Fibroblast of pulmonary artery (primary cell): Measurements from ENCODE around the gene STK4.

Experiments used
- DNase-seq: peaks from one replicate; pipeline ENCODE4 v3.0.0-alpha.2; 2010; ENCODE audit warnings: low read depth
- H3K4me3 ChIP-seq: replicated peaks from 2 replicates; pipeline ENCODE4 v1.5.1; 2011; ENCODE audit warnings: low read depth, mild to moderate bottlenecking, control low read depth, low read length, moderate library complexity
- CTCF ChIP-seq: IDR thresholded peaks from 2 replicates; pipeline ENCODE4 v1.5.1; 2011; ENCODE audit warnings: mild to moderate bottlenecking, control low read depth, low read length, inconsistent platforms; ENCODE audit errors: missing control alignments

Gene STK4

DNA sequence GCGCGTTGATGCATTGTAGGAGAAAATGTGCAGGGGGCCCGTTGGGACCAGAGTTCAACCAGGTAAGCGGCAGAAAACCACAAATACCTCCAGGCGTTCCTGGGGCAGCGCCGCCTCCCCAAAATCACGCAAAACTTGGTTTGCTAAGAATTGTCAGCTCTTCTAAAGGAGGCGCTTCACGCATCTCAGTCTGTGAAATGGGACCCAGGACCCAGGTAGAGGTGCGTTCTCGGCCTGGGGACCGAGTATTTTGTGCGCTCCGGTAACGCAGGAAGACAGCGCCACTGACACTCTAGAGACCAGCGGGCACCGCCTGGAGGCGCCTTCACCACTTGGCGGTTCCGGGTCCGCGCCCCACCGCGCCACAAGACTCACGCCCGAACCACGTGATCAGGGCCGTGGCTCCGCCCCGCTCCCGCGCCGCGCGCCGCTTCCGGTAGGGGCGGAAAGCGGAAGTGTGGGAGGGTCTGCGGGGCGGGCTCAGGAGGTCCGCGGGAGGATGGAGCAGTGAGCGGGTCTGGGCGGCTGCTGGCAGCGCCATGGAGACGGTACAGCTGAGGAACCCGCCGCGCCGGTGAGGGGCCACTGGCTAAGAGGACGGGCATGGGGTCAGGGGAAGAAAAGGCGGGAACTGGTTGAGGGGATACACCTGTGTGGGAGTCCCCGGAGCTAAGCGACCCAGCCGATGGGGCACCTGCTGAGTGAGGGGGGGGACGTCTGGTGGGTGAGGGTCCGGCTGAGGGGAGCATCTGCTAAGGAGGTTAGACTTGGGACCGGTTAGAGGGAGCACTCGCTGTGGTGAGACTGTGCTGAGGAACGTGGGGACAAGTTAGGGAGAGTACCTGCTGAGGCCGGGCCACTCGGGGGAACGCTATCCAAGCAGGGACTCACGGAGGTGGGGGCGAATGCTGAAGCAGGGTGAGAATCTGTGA is at the start of gene STK4:
STK4 (plus strand) TSS at position 483 of the 932 bp plus-strand sequence; CDS start at position 540, 57 bp downstream.
- peak; percentile 91 for DNase-seq
- TF ChIP-seq CTCF, result peak; percentile 41
- H3K4me3 ChIP-seq, result peak within 1 kb of the TSS; percentile 91

DNA sequence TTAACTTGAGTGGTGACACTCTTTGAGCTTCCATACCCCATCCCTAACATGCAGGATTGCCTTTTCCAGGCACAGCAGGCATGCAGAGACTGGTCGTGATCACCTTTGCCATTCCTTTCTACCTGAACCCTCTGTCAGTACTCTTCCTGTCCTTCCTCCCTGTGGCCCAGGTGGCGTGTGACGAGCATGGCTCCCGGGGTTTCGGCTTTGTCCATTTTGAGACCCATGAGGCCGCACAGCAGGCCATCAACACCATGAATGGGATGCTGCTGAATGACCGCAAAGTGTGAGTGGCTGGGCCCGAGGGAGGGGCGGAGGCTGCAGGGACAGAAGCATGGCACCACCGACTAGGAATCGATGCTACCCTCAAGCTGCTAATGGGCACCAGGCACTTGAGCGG is 49.7 kb upstream of the STK4 start:
- H3K4me3 ChIP-seq, result no peak overlapping the region
- TF ChIP-seq CTCF, result no peak
- no peak for DNase-seq

DNA sequence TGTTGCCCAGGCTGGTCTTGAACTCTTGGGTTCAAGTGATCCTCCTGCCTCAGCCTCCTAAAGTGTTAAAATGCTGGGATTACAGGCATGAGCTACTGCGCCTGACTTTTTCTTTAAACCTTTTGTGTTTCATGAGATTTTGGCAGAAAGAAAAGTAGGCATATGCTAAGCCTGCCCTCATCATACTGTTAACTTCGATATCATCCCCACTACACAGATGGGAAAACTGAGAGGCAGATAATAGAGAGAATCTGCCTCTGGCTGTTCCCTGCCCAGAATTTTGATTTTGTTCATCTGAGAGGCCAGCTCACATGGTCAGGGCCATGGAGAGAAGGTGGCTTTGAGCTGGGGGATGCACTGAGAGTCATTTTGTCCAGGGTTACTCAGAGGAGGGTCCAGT is 48.9 kb upstream of the STK4 start:
- no peak for TF ChIP-seq CTCF
- H3K4me3 ChIP-seq, result no peak overlapping the region
- no peak for DNase-seq

DNA sequence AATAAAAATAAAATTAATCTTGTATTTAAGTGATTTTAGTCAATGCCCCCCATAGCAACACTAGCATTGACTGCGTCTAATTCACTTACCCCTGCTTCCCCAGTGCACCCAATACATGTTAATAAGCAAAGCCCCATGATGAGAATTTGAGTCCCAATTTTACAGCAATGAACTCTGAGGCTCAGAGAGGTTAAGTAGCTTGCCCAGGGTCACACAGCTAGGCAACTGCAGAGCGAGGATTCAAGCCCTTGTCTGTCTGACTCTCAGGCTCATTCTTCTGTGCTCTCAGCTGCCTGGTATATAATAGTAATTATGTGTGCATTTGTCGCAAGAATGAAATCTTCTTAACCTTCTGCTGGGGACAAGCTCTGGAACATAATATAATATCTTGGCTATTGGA is 48.0 kb upstream of the STK4 start:
- DNase-seq, result no peak
- H3K4me3 ChIP-seq, result no peak overlapping the region
- TF ChIP-seq CTCF, result no peak

DNA sequence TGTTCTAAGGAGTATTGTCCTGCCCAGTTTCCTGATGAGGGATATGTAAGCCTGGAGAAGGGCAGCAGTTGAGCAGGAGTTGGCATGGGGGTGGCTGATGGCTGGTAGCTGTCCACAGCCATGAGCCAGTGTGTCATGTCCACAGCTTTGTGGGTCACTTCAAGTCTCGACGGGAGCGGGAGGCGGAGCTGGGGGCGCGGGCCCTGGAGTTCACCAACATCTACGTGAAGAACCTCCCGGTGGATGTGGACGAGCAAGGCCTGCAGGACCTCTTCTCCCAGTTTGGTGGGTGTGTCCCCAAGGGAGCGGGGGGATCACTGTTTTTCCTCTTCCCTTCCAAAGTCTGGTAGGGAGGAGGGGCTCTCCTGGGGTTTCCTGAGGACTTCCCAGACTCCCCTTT is 47.6 kb upstream of the STK4 start:
- H3K4me3 ChIP-seq, result no peak overlapping the region
- TF ChIP-seq CTCF, result no peak
- no peak for DNase-seq

DNA sequence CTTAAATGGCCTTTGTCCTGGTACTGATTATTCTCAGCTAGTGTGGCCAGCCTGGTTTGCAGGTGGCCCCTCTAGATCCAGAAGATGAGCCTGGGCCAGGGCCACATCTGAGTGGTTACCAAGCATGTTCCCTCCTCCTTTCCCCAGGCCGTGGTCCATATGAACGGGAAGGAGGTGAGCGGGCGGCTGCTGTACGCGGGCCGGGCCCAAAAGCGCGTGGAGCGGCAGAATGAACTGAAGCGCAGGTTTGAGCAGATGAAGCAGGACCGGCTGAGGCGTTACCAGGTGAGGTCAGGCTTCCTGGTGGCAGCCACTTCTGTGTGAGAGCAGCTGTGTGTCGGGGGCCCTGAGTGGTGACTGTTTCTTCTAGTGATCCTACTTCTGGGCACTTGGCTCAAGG is 44.9 kb upstream of the STK4 start:
- no peak for DNase-seq
- TF ChIP-seq CTCF, result no peak

DNA sequence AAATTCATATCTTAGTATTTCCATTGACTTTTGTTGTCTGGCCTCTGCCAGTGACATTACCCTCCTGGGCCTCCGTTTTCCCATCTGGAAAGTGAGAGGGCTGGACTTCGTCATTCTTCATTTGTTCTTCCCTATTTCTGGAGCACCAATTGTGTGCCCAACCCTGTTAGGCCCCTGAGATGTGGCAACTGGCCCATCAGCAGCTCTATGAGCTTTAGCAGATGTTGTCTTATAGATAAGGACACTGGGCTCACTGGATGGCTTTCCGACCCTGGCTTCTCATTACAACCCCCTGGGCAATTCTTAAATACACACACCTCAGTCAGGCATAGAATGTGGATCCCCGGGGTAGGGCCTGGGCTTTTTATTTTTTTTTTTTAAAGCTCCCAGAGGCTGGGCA is 41.8 kb upstream of the STK4 start:
- no peak for TF ChIP-seq CTCF
- H3K4me3 ChIP-seq, result no peak overlapping the region
- DNase-seq, result peak; percentile 20

More for the DNA sequence above, 44.9 kb upstream of the STK4 start:
- H3K4me3 ChIP-seq, result no peak overlapping the region
